HCT116 (cell line): ENCODE measurements around the gene ERICH6. TPM values are rescaled to one million over a fixed set of nuclear protein-coding genes. Genes with fewer than 3 reads are reported as not detected.

Experiments
- ATAC-seq: fragments of 200-7000 bp; cut with Tn5 transposase; 2 replicates; pipeline ENCODE4 v1.9.1; 2020; ENCODE audit warnings: mild to moderate bottlenecking, moderate library complexity
- BruUV-seq: library from RNA; stranded (reverse); fragments of 400-500 nt; replicated peaks from 2 replicates; lab custom pipeline; 2021; lab: Mats Ljungman, UMichigan
- CTCF ChIA-PET: fragments of 300-600 bp; sonication (Branson Sonifier 250); formaldehyde crosslinking; loops from one replicate; lab custom pipeline; 2021; ENCODE audit warnings: antibody characterized with exemption; lab: Charles Lee
- POLR2A ChIA-PET: fragments of 300-600, 350-600 bp; sonication (Branson Sonifier 250); formaldehyde crosslinking; loops from one replicate; lab custom pipeline; 2021; ENCODE audit warnings: antibody characterized with exemption; lab: Charles Lee
- RAD21 ChIA-PET, 2 experiments: fragments of 300-600 bp; sonication (Branson Sonifier 250); formaldehyde crosslinking; loops; one replicate each; lab custom pipeline; 2023; ENCODE audit warnings: low total read pairs in 2 of 2; ENCODE audit not compliant: uncharacterized antibody in 2 of 2, unreplicated experiment in 2 of 2, low non-redundant PET in 1 of 2; lab: Charles Lee
- DNase-seq: peaks from one replicate; pipeline ENCODE4 v3.0.0-alpha.2; 2010; ENCODE audit warnings: low read depth, low spot score
- H2AFZ ChIP-seq: fragments of 200-600 bp; shearing (Covaris generic), sonication (generic); 2 replicates; pipeline ENCODE4 v1.6.1; 2017; ENCODE audit warnings: low read depth, mixed run types, mixed read lengths, antibody characterized with exemption, low read length; ENCODE audit not compliant: poor library complexity, severe bottlenecking
- H3K27ac ChIP-seq: 2 replicates; pipeline ENCODE4 v1.5.1; 2012; ENCODE audit warnings: low read depth, low read length
- H3K27me3 ChIP-seq: fragments of 200-600 bp; sonication (generic); 2 replicates; pipeline ENCODE4 v1.6.1; 2016; ENCODE audit warnings: mixed run types, low read length, mixed read lengths; ENCODE audit not compliant: insufficient read depth
- H3K36me3 ChIP-seq, 2 experiments: fragments of 200-500 bp in 1 of 2; fragments of 200-600 bp in 1 of 2; sonication (Bioruptor generic) in 1 of 2; sonication (generic) in 1 of 2; 2 replicates each; pipeline versions ENCODE4 v1.5.1 to v1.6.1; 2014 to 2016; ENCODE audit warnings: low read length in 2 of 2, inconsistent platforms in 1 of 2, mixed read lengths in 1 of 2, mixed run types in 1 of 2; ENCODE audit not compliant: insufficient read depth in 2 of 2, control insufficient read depth in 1 of 2
- H3K4me1 ChIP-seq, 2 experiments: fragments of 200-600 bp in 1 of 2; sonication (generic) in 1 of 2; 2 replicates each; pipeline versions ENCODE4 v1.5.1 to v1.6.1; 2012 to 2017; ENCODE audit warnings: low read length in 2 of 2, inconsistent platforms in 1 of 2, mild to moderate bottlenecking in 1 of 2, mixed read lengths in 1 of 2, mixed run types in 1 of 2, moderate library complexity in 1 of 2; ENCODE audit not compliant: insufficient read depth in 2 of 2, control insufficient read depth in 1 of 2
- H3K4me2 ChIP-seq: fragments of 200-600 bp; sonication (generic); 2 replicates; pipeline ENCODE4 v1.6.1; 2017; ENCODE audit warnings: mixed run types, low read length, mixed read lengths
- H3K4me3 ChIP-seq, 2 experiments: fragments of 200-600 bp in 1 of 2; sonication (generic) in 1 of 2; replicated peaks in 1 of 2; 2 replicates each; pipeline ENCODE4 v1.5.1; 2011 to 2016; ENCODE audit warnings: low read length in 2 of 2, control low read depth in 1 of 2, low read depth in 1 of 2, mild to moderate bottlenecking in 1 of 2, mixed read lengths in 1 of 2, mixed run types in 1 of 2
- H3K79me2 ChIP-seq: fragments of 200-600 bp; sonication (generic); 2 replicates; pipeline ENCODE4 v1.6.1; 2017; ENCODE audit warnings: mild to moderate bottlenecking, mixed run types, low read length, moderate library complexity, mixed read lengths; ENCODE audit not compliant: insufficient read depth
- H3K9ac ChIP-seq: fragments of 200-600 bp; sonication (generic); 2 replicates; pipeline ENCODE4 v1.6.1; 2016; ENCODE audit warnings: low read length, mixed read lengths
- H3K9me2 ChIP-seq: fragments of 200-600 bp; sonication (generic), shearing (Covaris generic); 2 replicates; pipeline ENCODE4 v1.6.1; 2017; ENCODE audit warnings: mixed run types, mild to moderate bottlenecking, moderate library complexity; ENCODE audit not compliant: insufficient read depth
- H3K9me3 ChIP-seq, 2 experiments: fragments of 200-500 bp in 1 of 2; fragments of 200-600 bp in 1 of 2; sonication (Bioruptor generic) in 1 of 2; sonication (generic) in 1 of 2; 2 replicates each; pipeline ENCODE4 v1.6.1; 2014 to 2017; ENCODE audit warnings: low read length in 2 of 2, mixed read lengths in 2 of 2, inconsistent platforms in 1 of 2, low read depth in 1 of 2, mild to moderate bottlenecking in 1 of 2, mixed run types in 1 of 2, moderate library complexity in 1 of 2; ENCODE audit not compliant: control insufficient read depth in 1 of 2, insufficient read depth in 1 of 2
- H4K20me1 ChIP-seq: fragments of 200-600 bp; sonication (generic), shearing (Covaris generic); 2 replicates; pipeline ENCODE4 v1.6.1; 2017; ENCODE audit warnings: mixed run types, mild to moderate bottlenecking, moderate library complexity; ENCODE audit not compliant: insufficient read depth
- ATF3 ChIP-seq: IDR thresholded peaks from 2 replicates; pipeline ENCODE4 v1.6.1; 2012
- CBX3 ChIP-seq: IDR thresholded peaks from 2 replicates; pipeline ENCODE4 v1.6.1; 2012; ENCODE audit warnings: low read depth
- CEBPB ChIP-seq: IDR thresholded peaks from 2 replicates; pipeline ENCODE4 v1.6.1; 2012; ENCODE audit warnings: low read depth
- CTCF ChIP-seq, 3 experiments: fragments of 200-600 bp in 1 of 3; sonication (generic) in 1 of 3; IDR thresholded peaks in 2 of 3; conservative IDR thresholded peaks in 1 of 3; 2 replicates each; pipeline ENCODE4 v1.5.1; 2012 to 2017; ENCODE audit warnings: low read depth in 2 of 3, low read length in 2 of 3, antibody characterized with exemption in 1 of 3, borderline replicate concordance in 1 of 3, control low read depth in 1 of 3, mild to moderate bottlenecking in 1 of 3, mixed read lengths in 1 of 3, mixed run types in 1 of 3, moderate library complexity in 1 of 3; ENCODE audit not compliant: insufficient read depth in 1 of 3
- EGR1 ChIP-seq: IDR thresholded peaks from 2 replicates; pipeline ENCODE4 v1.6.1; 2012; ENCODE audit warnings: low read depth
- ELF1 ChIP-seq: IDR thresholded peaks from 2 replicates; pipeline ENCODE4 v1.6.1; 2012; ENCODE audit warnings: low read depth, borderline replicate concordance
- EZH2 ChIP-seq: fragments of 200-600 bp; sonication (generic); IDR thresholded peaks from 2 replicates; pipeline ENCODE4 v1.6.1; 2017; ENCODE audit warnings: antibody characterized with exemption, mixed run types
- JUND ChIP-seq: IDR thresholded peaks from 2 replicates; pipeline ENCODE4 v1.6.1; 2012
- POLR2A ChIP-seq: IDR thresholded peaks from 2 replicates; pipeline ENCODE4 v1.7.0; 2011; ENCODE audit warnings: borderline replicate concordance; ENCODE audit not compliant: insufficient read depth, insufficient read length; ENCODE audit errors: extremely low read depth
- POLR2AphosphoS5 ChIP-seq: IDR thresholded peaks from 2 replicates; pipeline ENCODE4 v1.6.1; 2011; ENCODE audit warnings: mild to moderate bottlenecking, low read depth, low read length, moderate library complexity
- RAD21 ChIP-seq: IDR thresholded peaks from 2 replicates; pipeline ENCODE4 v1.6.1; 2012; ENCODE audit warnings: low read depth, mild to moderate bottlenecking
- SIN3A ChIP-seq: IDR thresholded peaks from 2 replicates; pipeline ENCODE4 v1.6.1; 2012; ENCODE audit warnings: low read depth
- TCF7L2 ChIP-seq: IDR thresholded peaks from 2 replicates; pipeline ENCODE4 v1.7.0; 2011; ENCODE audit warnings: borderline replicate concordance, inconsistent platforms; ENCODE audit not compliant: insufficient read depth, insufficient read length; ENCODE audit errors: extremely low read depth
- YY1 ChIP-seq: IDR thresholded peaks from 2 replicates; pipeline ENCODE4 v1.6.1; 2011; ENCODE audit warnings: low read length, low read depth, moderate library complexity, mild to moderate bottlenecking; ENCODE audit not compliant: insufficient replicate concordance; ENCODE audit errors: extremely low read depth
- ZNF274 ChIP-seq: fragments of 200-500 bp; sonication (Bioruptor generic); IDR thresholded peaks from 2 replicates; pipeline ENCODE4 v1.6.1; 2014; ENCODE audit warnings: mild to moderate bottlenecking, low read depth, low read length, inconsistent platforms
- intact Hi-C: fragments of 100-400 bp; cut with micrococcal nuclease; formaldehyde crosslinking; loops from 2 replicates; pipeline ENCODE4 v1.10.0; 2022
- total RNA-seq: library from RNA; stranded (reverse); gene quantifications from one replicate; pipeline ENCODE4 v1.2.1, GENCODE V29; 2021; ENCODE audit not compliant: unreplicated experiment
- TF ChIP-seq, protein P1 (sequence below): IDR thresholded peaks from 2 replicates; pipeline ENCODE4 v1.6.1; 2012; ENCODE audit warnings: low read depth
- TF ChIP-seq, protein P2 (sequence below): IDR thresholded peaks from 2 replicates; pipeline ENCODE4 v1.6.1; 2011; ENCODE audit warnings: mild to moderate bottlenecking, low read length, moderate library complexity; ENCODE audit not compliant: insufficient replicate concordance; ENCODE audit errors: extremely low read depth
- TF ChIP-seq, protein P3 (sequence below): IDR thresholded peaks from 2 replicates; pipeline ENCODE4 v1.6.1; 2012

The ERICH6 gene
- total RNA-seq, 1 experiment from 2014 or later, result not detected

DNA sequence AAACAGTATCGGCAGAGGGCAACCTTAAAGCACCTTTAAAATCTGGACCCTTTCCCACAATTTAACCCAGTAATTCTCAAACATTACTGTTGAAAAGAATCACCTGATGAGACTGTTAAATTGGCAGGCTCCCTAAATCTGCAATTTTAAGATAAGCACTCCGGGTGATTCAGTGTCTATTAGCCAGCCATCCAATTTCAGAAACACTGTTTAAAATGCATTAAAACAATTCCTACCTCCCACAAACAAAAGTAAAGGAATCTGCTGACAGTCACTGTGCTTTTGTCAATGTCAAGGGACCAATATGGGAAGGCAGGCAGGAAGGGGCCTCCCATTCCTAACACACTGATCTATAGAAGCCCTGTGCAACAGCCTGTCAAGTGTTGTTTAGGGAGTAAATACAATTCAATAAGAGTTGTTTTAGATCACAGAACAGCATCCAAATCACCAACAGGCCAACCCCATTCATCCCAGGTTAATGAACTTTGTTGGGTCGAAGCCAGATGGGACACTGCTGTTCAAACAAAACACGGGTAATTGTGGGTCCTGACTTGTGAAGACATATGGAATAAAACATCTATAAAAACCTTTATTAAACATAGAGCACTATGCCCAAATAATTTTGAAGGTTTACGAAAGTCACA, 37.9 kb upstream of the ERICH6 start:
- Histone ChIP-seq H3K4me3 (no peak overlapping the region), H3K4me1 (peaks cover 25 to 54% of the 10 kb centered on the region in 2 experiments), H3K79me2 (peaks cover 55% of the 10 kb centered on the region), H3K9ac (no peak overlapping the region), H4K20me1 (peaks cover 9% of the 10 kb centered on the region; the same call in 1 of the 2 replicates), H3K4me2 (no peak overlapping the region), H3K27me3 (no peaks in the 10 kb centered on the region), H3K9me2 (no peaks in the 10 kb centered on the region), H3K36me3 (peaks cover 3 to 5% of the 10 kb centered on the region in 2 experiments; a peak in 1 of 4 replicates), H2AFZ (no peak overlapping the region), H3K9me3 (no peaks in the 10 kb centered on the region), H3K27ac (no peak overlapping the region)
- CTCF ChIA-PET, result no interaction called here
- intact Hi-C loops, result no loop called here
- ATAC-seq, result no peak
- POLR2A ChIA-PET, result no interaction called here
- no peak for DNase-seq
- no TSS peak for BruUV-seq
- RAD21 ChIA-PET, result no interaction called here
- no peak for TF ChIP-seq ATF3
- no peak for TF ChIP-seq CEBPB
- TF ChIP-seq, protein P1, sequence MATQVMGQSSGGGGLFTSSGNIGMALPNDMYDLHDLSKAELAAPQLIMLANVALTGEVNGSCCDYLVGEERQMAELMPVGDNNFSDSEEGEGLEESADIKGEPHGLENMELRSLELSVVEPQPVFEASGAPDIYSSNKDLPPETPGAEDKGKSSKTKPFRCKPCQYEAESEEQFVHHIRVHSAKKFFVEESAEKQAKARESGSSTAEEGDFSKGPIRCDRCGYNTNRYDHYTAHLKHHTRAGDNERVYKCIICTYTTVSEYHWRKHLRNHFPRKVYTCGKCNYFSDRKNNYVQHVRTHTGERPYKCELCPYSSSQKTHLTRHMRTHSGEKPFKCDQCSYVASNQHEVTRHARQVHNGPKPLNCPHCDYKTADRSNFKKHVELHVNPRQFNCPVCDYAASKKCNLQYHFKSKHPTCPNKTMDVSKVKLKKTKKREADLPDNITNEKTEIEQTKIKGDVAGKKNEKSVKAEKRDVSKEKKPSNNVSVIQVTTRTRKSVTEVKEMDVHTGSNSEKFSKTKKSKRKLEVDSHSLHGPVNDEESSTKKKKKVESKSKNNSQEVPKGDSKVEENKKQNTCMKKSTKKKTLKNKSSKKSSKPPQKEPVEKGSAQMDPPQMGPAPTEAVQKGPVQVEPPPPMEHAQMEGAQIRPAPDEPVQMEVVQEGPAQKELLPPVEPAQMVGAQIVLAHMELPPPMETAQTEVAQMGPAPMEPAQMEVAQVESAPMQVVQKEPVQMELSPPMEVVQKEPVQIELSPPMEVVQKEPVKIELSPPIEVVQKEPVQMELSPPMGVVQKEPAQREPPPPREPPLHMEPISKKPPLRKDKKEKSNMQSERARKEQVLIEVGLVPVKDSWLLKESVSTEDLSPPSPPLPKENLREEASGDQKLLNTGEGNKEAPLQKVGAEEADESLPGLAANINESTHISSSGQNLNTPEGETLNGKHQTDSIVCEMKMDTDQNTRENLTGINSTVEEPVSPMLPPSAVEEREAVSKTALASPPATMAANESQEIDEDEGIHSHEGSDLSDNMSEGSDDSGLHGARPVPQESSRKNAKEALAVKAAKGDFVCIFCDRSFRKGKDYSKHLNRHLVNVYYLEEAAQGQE, result no peak
- no peak for TF ChIP-seq RAD21
- TF ChIP-seq JUND, result no peak
- TF ChIP-seq POLR2AphosphoS5, result no peak
- no peak for TF ChIP-seq POLR2A
- no peak for TF ChIP-seq TCF7L2
- no peak for TF ChIP-seq CBX3
- TF ChIP-seq ZNF274, result no peak
- TF ChIP-seq EZH2, result no peak
- TF ChIP-seq, protein P2, sequence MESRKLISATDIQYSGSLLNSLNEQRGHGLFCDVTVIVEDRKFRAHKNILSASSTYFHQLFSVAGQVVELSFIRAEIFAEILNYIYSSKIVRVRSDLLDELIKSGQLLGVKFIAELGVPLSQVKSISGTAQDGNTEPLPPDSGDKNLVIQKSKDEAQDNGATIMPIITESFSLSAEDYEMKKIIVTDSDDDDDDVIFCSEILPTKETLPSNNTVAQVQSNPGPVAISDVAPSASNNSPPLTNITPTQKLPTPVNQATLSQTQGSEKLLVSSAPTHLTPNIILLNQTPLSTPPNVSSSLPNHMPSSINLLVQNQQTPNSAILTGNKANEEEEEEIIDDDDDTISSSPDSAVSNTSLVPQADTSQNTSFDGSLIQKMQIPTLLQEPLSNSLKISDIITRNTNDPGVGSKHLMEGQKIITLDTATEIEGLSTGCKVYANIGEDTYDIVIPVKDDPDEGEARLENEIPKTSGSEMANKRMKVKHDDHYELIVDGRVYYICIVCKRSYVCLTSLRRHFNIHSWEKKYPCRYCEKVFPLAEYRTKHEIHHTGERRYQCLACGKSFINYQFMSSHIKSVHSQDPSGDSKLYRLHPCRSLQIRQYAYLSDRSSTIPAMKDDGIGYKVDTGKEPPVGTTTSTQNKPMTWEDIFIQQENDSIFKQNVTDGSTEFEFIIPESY, result no peak
- no peak for TF ChIP-seq SIN3A
- no peak for TF ChIP-seq CTCF (IDR thresholded peaks at IDR 0.05 in 2 of 3, conservative IDR thresholded peaks at IDR 0.05 in 1 of 3; ENCODE audit: borderline replicate concordance in 1 of 3, insufficient read depth in 1 of 3, low read depth in 2 of 3, low read length in 2 of 3)
- TF ChIP-seq, protein P3, sequence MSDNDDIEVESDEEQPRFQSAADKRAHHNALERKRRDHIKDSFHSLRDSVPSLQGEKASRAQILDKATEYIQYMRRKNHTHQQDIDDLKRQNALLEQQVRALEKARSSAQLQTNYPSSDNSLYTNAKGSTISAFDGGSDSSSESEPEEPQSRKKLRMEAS, result no peak
- TF ChIP-seq YY1, result no peak
- no peak for TF ChIP-seq ELF1
- TF ChIP-seq EGR1, result no peak
